Measurements from ENCODE around the gene SERPINA10. TPM values are rescaled to one million over a fixed set of nuclear protein-coding genes. Genes with fewer than 3 reads are reported as not detected.

The SERPINA10 gene
- total RNA-seq, 2 experiments from 2014 or later, result not detected

DNA sequence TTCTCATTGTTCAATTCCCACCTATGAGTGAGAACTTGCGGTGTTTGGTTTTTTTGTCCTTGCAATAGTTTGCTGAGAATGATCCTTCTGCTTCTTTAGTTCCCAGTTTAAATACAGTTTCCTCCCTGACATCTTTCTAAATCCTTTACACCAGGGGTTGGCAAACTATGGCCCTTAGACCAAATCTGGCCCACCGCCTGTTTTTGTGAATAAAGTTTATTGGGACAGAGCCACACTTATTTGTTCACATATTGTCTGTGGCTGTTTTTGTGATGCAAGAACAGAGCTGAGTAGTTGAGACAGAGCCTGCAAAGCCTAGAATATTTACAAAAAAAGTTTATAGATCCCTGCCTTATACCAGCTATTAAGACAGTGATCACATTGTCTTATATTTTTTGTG lies 53.7 kb downstream of the SERPINA10 start:
- DNase-seq (ENCODE audit: low spot score), result no peak
- intact Hi-C loops (cut with micrococcal nuclease; ENCODE audit: unreplicated experiment), result no loop called here
- Histone ChIP-seq H3K4me2 (ENCODE audit: low read length) (no peak overlapping the region), H3K9me3 (ENCODE audit: low read length) (no peaks in the 10 kb centered on the region), H4K20me1 (ENCODE audit: insufficient read depth, low read length) (no peaks in the 10 kb centered on the region), H3K27ac (ENCODE audit: low read depth, low read length, poor library complexity, severe bottlenecking) (no peak overlapping the region), H2AFZ (ENCODE audit: low read length) (no peak overlapping the region), H3K4me3 (ENCODE audit: low read depth, low read length, poor library complexity, severe bottlenecking) (no peak overlapping the region), H3K4me1 (ENCODE audit: insufficient read depth, low read length, poor library complexity, severe bottlenecking) (no peaks in the 10 kb centered on the region), H3K36me3 (ENCODE audit: insufficient read depth, low read length) (no peaks in the 10 kb centered on the region), H3K9me2 (ENCODE audit: insufficient read depth, low read length) (no peaks in the 10 kb centered on the region), H3K79me2 (ENCODE audit: insufficient read depth, low read depth, low read length) (no peaks in the 10 kb centered on the region)
- ChIA-PET POLR2A (no interaction called here), CTCF (ENCODE audit: unreplicated experiment) (no interaction called here)
- BruUV-seq (replicated peaks), result no TSS peak
- TF ChIP-seq EZH2phosphoT487 (IDR thresholded peaks at IDR 0.05; ENCODE audit: borderline replicate concordance, low read depth, low read length), result no peak
- TF ChIP-seq, protein P1, sequence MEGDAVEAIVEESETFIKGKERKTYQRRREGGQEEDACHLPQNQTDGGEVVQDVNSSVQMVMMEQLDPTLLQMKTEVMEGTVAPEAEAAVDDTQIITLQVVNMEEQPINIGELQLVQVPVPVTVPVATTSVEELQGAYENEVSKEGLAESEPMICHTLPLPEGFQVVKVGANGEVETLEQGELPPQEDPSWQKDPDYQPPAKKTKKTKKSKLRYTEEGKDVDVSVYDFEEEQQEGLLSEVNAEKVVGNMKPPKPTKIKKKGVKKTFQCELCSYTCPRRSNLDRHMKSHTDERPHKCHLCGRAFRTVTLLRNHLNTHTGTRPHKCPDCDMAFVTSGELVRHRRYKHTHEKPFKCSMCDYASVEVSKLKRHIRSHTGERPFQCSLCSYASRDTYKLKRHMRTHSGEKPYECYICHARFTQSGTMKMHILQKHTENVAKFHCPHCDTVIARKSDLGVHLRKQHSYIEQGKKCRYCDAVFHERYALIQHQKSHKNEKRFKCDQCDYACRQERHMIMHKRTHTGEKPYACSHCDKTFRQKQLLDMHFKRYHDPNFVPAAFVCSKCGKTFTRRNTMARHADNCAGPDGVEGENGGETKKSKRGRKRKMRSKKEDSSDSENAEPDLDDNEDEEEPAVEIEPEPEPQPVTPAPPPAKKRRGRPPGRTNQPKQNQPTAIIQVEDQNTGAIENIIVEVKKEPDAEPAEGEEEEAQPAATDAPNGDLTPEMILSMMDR (conservative IDR thresholded peaks at IDR 0.05; ENCODE audit: low read length), result no peak

DNA sequence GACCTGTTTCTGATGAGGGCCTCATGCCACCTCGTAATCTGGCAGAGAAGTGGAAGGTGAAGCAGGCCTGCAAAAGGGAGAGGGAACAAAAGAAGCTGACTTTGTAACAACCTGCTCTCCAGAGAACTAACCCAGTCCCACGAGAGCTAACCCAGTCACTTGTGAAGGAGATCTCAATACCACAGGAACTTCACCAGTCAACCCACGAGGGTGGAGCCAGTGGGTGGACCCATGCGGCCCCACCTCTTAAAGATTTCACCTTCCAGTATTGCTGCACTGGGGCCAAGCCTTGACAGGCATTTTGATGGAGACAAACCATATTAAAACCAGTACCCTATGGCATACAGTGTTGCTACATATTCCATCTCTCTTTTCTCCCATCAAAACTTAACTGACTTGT lies 55.1 kb downstream of the SERPINA10 start:
- no peak overlapping the region for H2AFZ ChIP-seq (ENCODE audit: low read length)
- no peaks in the 10 kb centered on the region for H3K9me2 ChIP-seq (ENCODE audit: insufficient read depth, low read length)
- ChIA-PET POLR2A (no interaction called here), CTCF (ENCODE audit: unreplicated experiment) (no interaction called here)
- H3K4me2 ChIP-seq (ENCODE audit: low read length), result no peak overlapping the region
- H3K36me3 ChIP-seq (ENCODE audit: insufficient read depth, low read length), result no peaks in the 10 kb centered on the region
- no peaks in the 10 kb centered on the region for H4K20me1 ChIP-seq (ENCODE audit: insufficient read depth, low read length)
- no TSS peak for BruUV-seq (replicated peaks)
- H3K79me2 ChIP-seq (ENCODE audit: insufficient read depth, low read depth, low read length), result no peaks in the 10 kb centered on the region
- H3K4me1 ChIP-seq (ENCODE audit: insufficient read depth, low read length, poor library complexity, severe bottlenecking), result no peaks in the 10 kb centered on the region
- intact Hi-C loops (cut with micrococcal nuclease; ENCODE audit: unreplicated experiment), result no loop called here
- DNase-seq (ENCODE audit: low spot score), result no peak
- H3K27ac ChIP-seq (ENCODE audit: low read depth, low read length, poor library complexity, severe bottlenecking), result no peak overlapping the region
- TF ChIP-seq EZH2phosphoT487 (IDR thresholded peaks at IDR 0.05; ENCODE audit: borderline replicate concordance, low read depth, low read length), result no peak
- TF ChIP-seq, protein P1 (conservative IDR thresholded peaks at IDR 0.05; ENCODE audit: low read length), result no peak
- no peak overlapping the region for H3K4me3 ChIP-seq (ENCODE audit: low read depth, low read length, poor library complexity, severe bottlenecking)
- no peaks in the 10 kb centered on the region for H3K9me3 ChIP-seq (ENCODE audit: low read length)

DNA sequence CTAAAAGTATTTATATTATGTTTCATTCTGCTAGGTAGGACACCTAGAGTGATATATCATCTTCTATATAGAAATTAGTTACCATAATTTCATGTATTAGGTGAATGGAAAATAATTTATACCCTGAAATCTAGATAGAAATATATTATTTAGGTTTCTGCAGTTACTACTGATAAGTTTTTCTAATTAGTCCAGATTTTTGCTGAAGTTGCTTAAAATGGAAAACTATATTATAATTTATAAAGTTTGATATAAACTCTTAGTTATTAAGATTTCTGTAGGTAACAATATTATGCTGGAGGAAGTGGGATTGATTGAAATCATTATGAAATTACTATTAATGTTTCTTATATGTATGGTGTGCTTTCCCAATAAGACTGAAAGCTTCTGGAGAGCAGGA lies 56.0 kb downstream of the SERPINA10 start:
- Histone ChIP-seq H3K79me2 (ENCODE audit: insufficient read depth, low read depth, low read length) (no peaks in the 10 kb centered on the region), H3K36me3 (ENCODE audit: insufficient read depth, low read length) (no peaks in the 10 kb centered on the region), H3K4me2 (ENCODE audit: low read length) (no peak overlapping the region), H3K27ac (ENCODE audit: low read depth, low read length, poor library complexity, severe bottlenecking) (no peak overlapping the region), H3K9me2 (ENCODE audit: insufficient read depth, low read length) (no peaks in the 10 kb centered on the region), H4K20me1 (ENCODE audit: insufficient read depth, low read length) (no peaks in the 10 kb centered on the region), H3K4me1 (ENCODE audit: insufficient read depth, low read length, poor library complexity, severe bottlenecking) (no peaks in the 10 kb centered on the region), H3K4me3 (ENCODE audit: low read depth, low read length, poor library complexity, severe bottlenecking) (no peak overlapping the region), H2AFZ (ENCODE audit: low read length) (no peak overlapping the region), H3K9me3 (ENCODE audit: low read length) (no peaks in the 10 kb centered on the region)
- intact Hi-C loops (cut with micrococcal nuclease; ENCODE audit: unreplicated experiment), result no loop called here
- ChIA-PET POLR2A (no interaction called here), CTCF (ENCODE audit: unreplicated experiment) (no interaction called here)
- TF ChIP-seq EZH2phosphoT487 (IDR thresholded peaks at IDR 0.05; ENCODE audit: borderline replicate concordance, low read depth, low read length), result no peak
- TF ChIP-seq, protein P1 (conservative IDR thresholded peaks at IDR 0.05; ENCODE audit: low read length), result no peak
- DNase-seq (ENCODE audit: low spot score), result no peak
- no TSS peak for BruUV-seq (replicated peaks)

Other genes with a start within 250 kb of the SERPINA10 start
- 81.5 and 91.5 TPM in 2 replicates for gene DDX24, start 212.1 kb downstream of the SERPINA10 start, total RNA-seq (2014; rRNA removed; shearing (Covaris generic))
- 143 and 172 TPM in 2 replicates for gene DDX24, start 212.1 kb downstream of the SERPINA10 start, total RNA-seq (2022)
- gene IFI27L1, start 212.0 kb downstream of the SERPINA10 start, total RNA-seq (2014; rRNA removed; shearing (Covaris generic)), result 40.0 and 49.0 TPM in 2 replicates
- 61.5 and 63.4 TPM in 2 replicates for gene IFI27L1, start 212.0 kb downstream of the SERPINA10 start, total RNA-seq (2022)
- gene IFI27, start 182.5 kb downstream of the SERPINA10 start, total RNA-seq (2014; rRNA removed; shearing (Covaris generic)), result 0.63 and 0.90 TPM in 2 replicates
- gene IFI27, start 182.5 kb downstream of the SERPINA10 start, total RNA-seq (2022), result 1.3 and 1.5 TPM in 2 replicates
- gene IFI27L2, start 163.7 kb downstream of the SERPINA10 start, total RNA-seq (2014; rRNA removed; shearing (Covaris generic)), result 94.2 and 102 TPM in 2 replicates
- 52.6 and 55.1 TPM in 2 replicates for gene IFI27L2, start 163.7 kb downstream of the SERPINA10 start, total RNA-seq (2022)
- 0.54 and 1.7 TPM in 2 replicates for gene PPP4R4, start 118.9 kb downstream of the SERPINA10 start, total RNA-seq (2014; rRNA removed; shearing (Covaris generic))
- gene PPP4R4, start 118.9 kb downstream of the SERPINA10 start, total RNA-seq (2022), result 0.93 and 1.00 TPM in 2 replicates
- gene SERPINA6, start 30.1 kb upstream of the SERPINA10 start, total RNA-seq (2014; rRNA removed; shearing (Covaris generic)), result not detected in 2 replicates
- not detected in 2 replicates for gene SERPINA6, start 30.1 kb upstream of the SERPINA10 start, total RNA-seq (2022)
- not detected in 2 replicates for gene SERPINA2, start 73.4 kb upstream of the SERPINA10 start, total RNA-seq (2014; rRNA removed; shearing (Covaris generic))
- gene SERPINA2, start 73.4 kb upstream of the SERPINA10 start, total RNA-seq (2022), result not detected in 2 replicates
- not detected in 2 replicates for gene SERPINA1, start 95.3 kb upstream of the SERPINA10 start, total RNA-seq (2014; rRNA removed; shearing (Covaris generic))
- gene SERPINA1, start 95.3 kb upstream of the SERPINA10 start, total RNA-seq (2022), result not detected in 2 replicates
- not detected in 2 replicates for gene SERPINA11, start 159.5 kb upstream of the SERPINA10 start, total RNA-seq (2014; rRNA removed; shearing (Covaris generic))
- not detected in 2 replicates for gene SERPINA11, start 159.5 kb upstream of the SERPINA10 start, total RNA-seq (2022)
- gene SERPINA9, start 182.9 kb upstream of the SERPINA10 start, total RNA-seq (2014; rRNA removed; shearing (Covaris generic)), result not detected in 2 replicates
- not detected in 2 replicates for gene SERPINA9, start 182.9 kb upstream of the SERPINA10 start, total RNA-seq (2022)
- not detected in 2 replicates for gene SERPINA12, start 216.2 kb upstream of the SERPINA10 start, total RNA-seq (2014; rRNA removed; shearing (Covaris generic))
- not detected in 2 replicates for gene SERPINA12, start 216.2 kb upstream of the SERPINA10 start, total RNA-seq (2022)

Measured in OCI-LY7 (cell line).